ENCODE results near the gene ADCK1.
"Not testable (repeated sequence)": the region's sequence is repeated elsewhere in the genome, so short reads cannot be mapped to it uniquely, and the experiment has no call there.

Gene ADCK1

DNA sequence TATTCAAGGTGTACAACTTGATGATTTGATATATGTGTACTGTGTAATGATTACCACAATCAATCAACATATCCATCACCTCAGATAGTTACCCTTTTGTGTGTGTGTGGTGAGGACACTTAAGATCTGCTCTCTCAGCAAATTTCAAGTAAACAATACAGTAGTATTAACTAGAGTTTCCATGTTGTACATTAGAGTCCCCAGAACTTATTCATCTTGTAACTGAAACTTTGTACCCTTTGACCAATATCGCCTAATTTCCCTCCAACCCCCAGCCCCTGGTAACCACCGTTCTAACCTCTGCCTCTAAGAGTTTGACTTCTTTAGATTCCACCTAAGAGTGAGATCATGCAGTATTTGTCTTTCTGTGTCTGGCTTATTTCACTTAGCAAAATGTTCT, 12.1 kb downstream of the ADCK1 start:
- no peak for TF ChIP-seq CTCF (IDR thresholded peaks at IDR 0.05; ENCODE audit: low read length, missing control alignments)
- no peak overlapping the region for H3K4me3 ChIP-seq (replicated peaks; ENCODE audit: low read depth, low read length)
- DNase-seq (ENCODE audit: low read depth), result no peak

- not testable (repeated sequence) for H3K4me3 ChIP-seq (replicated peaks; ENCODE audit: low read depth, low read length); DNase-seq (ENCODE audit: low read depth)
Measured at GRCh38 chr14:77812682-77813081, 12.8 kb downstream of the ADCK1 start.

- DNase-seq (ENCODE audit: low read depth), result no peak
- no peak overlapping the region for H3K4me3 ChIP-seq (replicated peaks; ENCODE audit: low read depth, low read length)
- TF ChIP-seq CTCF (IDR thresholded peaks at IDR 0.05; ENCODE audit: low read length, missing control alignments), result no peak
Measured at GRCh38 chr14:77822307-77822706, 22.4 kb downstream of the ADCK1 start.

DNA sequence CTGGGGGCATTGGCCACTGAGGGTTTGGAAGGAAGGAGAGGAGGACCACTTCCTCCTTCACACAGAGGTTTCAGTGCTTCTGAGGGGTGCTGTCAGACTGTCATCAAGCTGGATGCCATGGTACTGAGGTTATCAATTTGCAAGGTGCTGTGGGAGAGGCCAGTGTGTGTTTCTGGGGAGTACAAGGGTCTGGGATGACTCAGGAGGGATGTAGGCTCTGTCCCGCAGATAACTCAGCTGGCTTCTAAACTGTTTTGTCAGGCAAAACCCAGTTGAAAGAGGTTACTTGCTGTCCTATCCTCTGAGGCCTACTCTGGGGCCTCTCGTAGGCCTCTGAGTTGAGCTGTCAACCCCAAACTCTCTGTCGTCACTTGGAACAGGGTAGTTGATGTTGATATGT, 22.8 kb downstream of the ADCK1 start:
- no peak for DNase-seq (ENCODE audit: low read depth)
- no peak for TF ChIP-seq CTCF (IDR thresholded peaks at IDR 0.05; ENCODE audit: low read length, missing control alignments)
- no peak overlapping the region for H3K4me3 ChIP-seq (replicated peaks; ENCODE audit: low read depth, low read length)

GRCh38 chr14:77823378-77823777, 23.5 kb downstream of the ADCK1 start:
- H3K4me3 ChIP-seq (replicated peaks; ENCODE audit: low read depth, low read length), result no peak overlapping the region
- DNase-seq (ENCODE audit: low read depth), result no peak
- TF ChIP-seq CTCF (IDR thresholded peaks at IDR 0.05; ENCODE audit: low read length, missing control alignments), result no peak

GRCh38 chr14:77825895-77826519, 26.1 kb downstream of the ADCK1 start:
- no peak for DNase-seq (ENCODE audit: low read depth)
- no peak overlapping the region for H3K4me3 ChIP-seq (replicated peaks; ENCODE audit: low read depth, low read length)
- TF ChIP-seq CTCF (IDR thresholded peaks at IDR 0.05; ENCODE audit: low read length, missing control alignments), result no peak

- TF ChIP-seq CTCF (IDR thresholded peaks at IDR 0.05; ENCODE audit: low read length, missing control alignments), result no peak
Measured at GRCh38 chr14:77830692-77831091, 30.8 kb downstream of the ADCK1 start.

More at GRCh38 chr14:77830692-77831091, 30.8 kb downstream of the ADCK1 start:
- no peak overlapping the region for H3K4me3 ChIP-seq (replicated peaks; ENCODE audit: low read depth, low read length)
- no peak for DNase-seq (ENCODE audit: low read depth)

All from fibroblast of pulmonary artery (primary cell).